SIG-M5 treated with dmso at 0.1 percent for 504 hours (cell line): ENCODE results near the gene BICD1.
"Not testable (repeated sequence)": the region's sequence is repeated elsewhere in the genome, so short reads cannot be mapped to it uniquely, and the experiment has no call there.

Source experiments
- DNase-seq: peaks from one replicate; lab custom pipeline; 2025; ENCODE audit not compliant: unreplicated experiment; lab: John Stamatoyannopoulos, UW

The BICD1 gene

DNA sequence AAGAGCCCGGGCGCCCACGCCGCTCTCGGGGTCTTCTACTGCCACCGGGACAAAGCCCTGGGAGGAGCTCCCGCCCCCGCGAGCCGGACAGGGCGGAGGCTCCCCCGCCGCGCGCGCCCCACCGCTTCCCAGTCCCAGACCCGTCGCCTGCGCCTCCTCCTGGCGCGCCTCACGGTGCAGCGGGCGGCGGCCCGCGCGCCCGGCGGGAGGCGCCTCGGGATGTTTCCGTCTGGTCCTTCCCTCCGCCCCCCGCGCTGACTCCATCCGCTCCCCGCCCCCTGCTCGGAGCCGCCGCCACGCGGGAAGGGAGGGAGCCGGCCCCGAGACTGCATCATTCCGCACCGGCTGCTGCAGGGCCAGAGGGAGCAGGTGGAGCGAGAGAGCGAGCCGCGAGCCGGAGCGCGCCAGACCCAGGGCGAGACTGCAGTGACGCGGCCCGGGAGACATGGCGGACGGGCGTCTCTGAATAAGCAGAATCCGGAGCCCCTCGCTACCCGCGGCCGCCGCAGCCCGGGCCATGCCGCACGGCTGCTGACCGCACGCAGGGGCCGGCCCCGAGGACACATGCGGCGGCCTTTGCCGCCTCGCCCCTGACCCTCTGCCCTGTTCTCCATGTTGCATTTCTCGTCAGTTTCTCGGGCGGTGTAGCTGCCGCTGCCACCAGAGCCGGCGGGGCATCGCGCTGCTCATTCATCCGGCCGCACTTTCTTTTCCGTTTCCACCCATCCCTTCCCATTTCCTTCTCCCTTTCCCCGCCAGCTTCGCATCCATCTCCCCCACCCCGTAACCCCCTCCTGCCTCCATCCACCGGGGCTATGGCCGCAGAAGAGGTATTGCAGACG, at the start of gene BICD1:
TSS of gene BICD1 (plus strand) at position 331 of the 842 bp plus-strand sequence. CDS start at position 816, 485 bp downstream.
- peak; percentile 82 for DNase-seq

DNA sequence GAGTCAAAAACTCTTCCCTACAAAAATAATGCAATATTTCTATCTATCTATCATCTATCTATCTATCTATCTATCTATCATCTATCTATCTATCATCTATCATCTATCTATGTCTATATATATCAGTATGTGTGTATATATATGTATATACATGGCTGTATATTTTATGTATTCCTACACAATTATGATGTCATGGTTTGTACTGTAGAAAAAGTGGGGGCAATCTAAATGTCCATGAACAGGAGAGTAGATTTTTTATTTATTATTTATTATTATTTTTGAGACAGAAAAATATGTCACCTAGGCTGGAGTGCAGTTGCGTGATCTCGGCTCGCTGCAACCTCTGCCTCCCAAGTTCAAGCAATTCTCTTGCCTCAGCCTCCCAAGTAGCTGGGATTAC, 45.6 kb upstream of the BICD1 start:
- DNase-seq, result no peak

DNA sequence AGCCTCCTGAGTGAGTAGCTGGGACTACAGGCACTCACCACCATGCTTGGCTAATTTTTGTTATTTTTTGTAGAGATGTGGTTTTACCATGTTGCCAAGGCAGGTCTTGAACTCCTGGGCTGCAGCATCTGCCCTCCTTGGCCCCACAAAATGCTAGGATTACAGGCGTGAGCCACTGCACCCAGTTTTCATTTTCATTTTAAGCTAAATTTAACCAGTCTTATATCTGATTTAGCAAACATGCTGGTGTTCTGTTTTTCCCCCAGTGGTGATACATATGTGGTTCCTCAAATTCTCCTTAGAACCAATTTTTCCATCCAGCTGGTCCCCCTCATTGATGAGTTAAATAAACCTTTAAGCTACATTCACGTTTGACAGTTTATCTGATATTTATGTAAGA, 43.8 kb upstream of the BICD1 start:
- peak; percentile 9 for DNase-seq

DNA sequence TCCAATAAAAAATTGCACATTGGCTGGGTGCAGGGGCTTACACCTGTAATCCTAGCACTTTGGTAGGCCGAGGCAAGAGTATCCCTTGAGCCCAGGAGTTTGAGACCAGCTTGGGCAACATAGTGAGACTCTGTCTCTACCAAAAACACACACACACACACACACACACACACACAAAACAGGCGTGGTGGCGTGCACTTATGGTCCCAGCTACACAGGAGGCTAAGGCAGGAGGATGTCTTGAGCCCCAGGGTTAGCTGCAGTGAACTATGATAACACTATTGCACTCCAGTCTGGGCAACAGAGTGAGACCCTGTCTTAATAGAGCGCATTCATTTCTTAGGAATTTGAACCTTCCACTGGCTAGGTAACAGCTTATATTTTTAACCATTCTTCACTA, 42.9 kb upstream of the BICD1 start:
- DNase-seq, result no peak

DNA sequence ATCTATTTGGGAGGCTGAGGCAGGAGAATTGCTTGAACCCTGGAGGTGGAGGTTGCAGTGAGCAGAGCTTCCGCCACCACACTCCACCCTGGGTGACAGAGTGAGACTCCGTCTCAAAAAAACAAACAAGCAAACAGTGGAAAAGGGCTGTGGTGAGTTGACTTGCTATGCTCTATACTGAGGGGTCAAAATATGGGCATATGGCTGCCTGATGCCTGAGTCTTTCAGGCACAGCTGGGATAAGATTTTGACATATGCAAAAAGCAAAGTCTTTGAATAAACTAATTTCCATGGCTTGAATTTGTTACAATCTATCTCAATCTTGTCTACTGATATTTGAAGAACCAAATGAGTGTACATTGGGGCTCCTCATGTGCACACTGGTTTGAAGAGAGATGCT, 40.4 kb upstream of the BICD1 start:
- no peak for DNase-seq

DNA sequence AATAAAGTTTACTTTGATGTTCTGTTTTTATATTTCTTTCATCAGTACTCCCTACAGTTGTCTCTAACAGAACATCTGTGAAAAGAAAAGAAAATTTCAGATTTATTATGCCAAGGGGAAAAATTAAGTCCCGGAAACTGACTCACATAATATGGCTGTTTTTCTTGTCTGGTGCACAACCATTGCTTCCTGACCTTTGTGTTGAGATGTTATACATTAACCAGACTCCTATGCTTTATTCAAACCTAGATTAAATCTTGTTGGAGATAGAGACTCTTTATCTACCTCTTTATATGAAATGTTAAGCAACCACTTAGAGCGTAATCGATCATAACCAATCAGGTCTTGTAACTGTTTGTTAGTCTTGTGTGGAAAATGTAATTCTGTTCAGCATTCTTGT, 37.6 kb upstream of the BICD1 start:
- no peak for DNase-seq

DNA sequence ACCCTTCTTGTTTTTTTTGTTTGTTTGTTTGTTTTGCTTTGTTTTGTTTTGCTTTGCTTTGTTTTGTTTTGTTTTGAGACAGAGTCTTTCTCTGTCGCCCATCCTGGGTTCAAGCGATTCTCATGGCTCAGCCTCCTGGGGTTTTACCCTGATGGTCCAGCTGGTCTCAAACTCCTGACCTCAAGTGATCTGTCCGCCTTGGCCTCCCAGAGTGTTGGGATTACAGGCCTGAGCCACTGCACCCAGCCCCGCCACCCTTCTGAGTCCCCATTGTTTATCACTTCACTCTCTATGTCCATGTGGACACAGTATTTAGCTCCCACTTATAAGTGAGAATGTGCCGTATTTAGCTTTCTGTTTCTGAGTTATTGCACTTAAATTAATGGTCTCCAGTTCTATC, 36.9 kb upstream of the BICD1 start:
- DNase-seq, result no peak

DNA sequence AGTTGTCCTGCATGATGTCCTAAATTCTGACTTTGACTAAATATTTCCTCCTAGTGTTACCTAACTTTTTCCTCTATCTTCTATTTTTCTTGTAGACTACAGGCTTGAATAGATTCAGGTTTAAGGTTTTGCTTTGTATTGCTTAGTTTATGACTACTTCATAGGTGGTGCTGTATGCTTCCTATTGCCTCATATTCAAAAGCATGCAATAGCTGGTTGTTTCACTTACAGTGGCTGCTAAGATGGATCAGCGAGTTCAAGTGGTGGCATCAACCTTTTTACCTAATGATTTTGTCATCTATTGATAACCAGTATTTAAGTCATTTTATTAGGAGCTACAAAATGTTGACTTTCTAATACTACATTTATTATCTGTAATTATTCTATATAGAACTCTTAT, 36.3 kb upstream of the BICD1 start:
- no peak for DNase-seq

DNA sequence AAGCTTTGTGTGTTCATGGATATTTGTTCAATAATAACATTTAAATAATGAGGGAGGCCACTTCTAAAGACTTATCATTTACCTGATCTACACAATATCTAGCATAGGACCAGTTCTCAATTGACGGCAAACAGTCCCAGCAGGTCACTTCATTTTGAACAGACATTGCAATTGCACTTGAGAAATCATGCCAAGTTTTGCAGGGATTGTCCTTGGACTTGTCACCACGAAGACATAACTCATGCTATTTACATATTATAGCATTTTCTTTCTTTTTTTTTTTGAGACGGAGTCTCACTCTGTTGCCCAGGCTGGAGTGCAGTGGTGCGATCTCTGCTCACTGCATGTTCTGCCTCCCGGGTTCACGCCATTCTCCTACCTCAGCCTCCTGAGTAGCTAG, 34.5 kb upstream of the BICD1 start:
- no peak for DNase-seq

DNA sequence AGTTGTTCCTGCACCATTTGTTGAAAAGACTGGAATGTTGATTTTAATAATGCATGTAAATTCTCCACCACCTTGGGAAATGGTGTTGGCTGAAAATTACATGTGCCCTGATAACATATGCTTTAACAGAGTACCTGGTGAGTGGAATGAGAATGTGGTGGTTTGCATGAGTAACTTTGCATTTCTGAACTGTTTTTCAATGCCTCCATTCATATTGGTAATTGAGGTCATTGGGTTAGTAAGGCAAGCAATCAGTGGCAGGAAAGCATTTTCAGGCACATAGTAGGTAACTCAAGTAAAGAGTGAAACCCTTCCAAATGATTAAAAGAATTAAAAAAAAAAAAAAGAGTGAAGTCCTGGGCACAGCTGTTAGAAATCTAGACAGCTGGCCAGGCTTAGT, 32.2 kb upstream of the BICD1 start:
- DNase-seq, result no peak

DNA sequence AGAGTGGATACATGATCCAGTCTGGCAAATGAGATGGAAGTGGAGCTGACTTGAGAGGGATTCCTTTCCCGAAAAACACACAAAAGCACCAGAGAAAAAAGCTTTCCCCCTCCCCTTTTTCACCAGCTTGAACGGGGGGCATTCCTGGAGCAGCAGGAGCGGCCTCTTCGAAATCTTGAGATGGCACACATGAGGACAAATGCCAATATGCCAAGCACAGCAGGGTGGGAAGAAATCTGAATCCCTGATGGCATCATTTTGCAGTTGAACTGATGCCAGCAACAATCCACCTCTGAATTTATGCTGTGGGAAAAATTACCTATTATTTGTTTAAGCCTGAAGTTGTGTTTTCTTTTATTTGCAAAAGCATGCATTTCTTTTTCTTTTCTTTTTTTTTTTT, 29.7 kb upstream of the BICD1 start:
- no peak for DNase-seq

DNA sequence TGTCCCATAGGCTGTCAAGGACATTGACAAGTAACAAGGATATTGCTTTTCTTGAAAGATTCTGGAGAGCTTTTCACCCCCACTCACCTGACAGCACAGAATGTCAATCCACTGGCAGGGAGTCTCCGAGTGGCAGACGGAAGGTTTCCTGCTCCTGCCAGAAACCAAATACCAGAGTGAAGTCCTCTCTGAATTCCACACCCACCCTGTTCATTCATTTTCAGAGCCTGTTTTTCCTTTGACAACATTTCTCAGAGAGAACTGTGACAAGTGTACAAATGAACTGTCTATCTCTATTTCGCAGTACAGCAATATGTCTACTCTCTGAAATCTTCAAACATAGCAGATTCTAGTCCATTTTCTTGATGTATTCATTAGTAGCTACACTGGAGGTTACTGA, 26.2 kb upstream of the BICD1 start:
- DNase-seq, result no peak

DNA sequence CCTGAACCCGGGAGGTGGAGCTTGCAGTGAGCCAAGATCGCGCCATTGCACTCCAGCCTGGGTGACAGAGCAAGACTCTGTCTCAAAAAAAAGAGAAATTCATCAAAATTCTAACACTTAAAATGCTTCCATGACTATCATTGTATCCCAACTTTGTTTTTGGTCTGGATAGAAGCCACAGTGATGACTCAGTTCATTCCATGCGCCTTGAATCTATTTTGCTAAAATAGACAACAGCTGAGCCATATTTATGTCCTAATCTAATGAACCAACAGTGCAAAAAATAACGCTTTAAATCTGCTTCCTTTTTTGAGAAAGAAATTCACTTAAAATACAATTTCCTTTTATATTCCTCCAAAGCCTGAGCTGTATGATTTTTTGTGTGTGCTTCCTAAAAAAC, 23.2 kb upstream of the BICD1 start:
- no peak for DNase-seq

DNA sequence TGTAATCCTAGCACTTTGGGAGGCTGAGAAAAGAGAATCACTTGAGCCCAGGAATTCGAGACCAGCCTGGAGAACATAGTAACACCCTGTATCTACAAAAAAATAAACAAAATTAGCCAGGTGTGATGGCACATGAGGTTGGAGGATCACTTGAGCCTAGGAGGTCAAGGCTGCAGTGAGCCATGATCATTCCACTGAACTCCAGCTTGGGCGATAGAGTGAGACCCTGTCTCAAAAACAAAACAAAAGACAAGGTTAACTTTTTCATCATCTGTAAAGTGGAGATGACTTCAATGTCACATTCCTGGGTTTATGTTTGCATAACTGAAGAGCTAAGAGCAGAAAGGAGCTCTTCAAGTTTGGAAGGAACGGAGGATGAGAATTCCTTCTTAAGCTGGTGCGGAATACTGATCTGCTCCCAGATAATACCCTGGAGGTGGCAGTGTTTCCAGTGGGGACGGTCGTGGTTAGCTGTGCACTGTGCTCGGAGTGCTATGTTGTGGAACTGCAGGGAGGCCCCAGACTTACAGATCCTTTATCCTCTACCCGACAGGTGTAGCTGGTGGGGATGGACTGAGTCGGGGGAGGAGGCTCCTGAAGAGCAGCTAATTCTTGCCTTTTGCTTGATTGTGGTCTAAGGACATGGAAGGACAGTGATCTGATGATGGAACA, 22.5 kb upstream of the BICD1 start:
- no peak for DNase-seq

DNA sequence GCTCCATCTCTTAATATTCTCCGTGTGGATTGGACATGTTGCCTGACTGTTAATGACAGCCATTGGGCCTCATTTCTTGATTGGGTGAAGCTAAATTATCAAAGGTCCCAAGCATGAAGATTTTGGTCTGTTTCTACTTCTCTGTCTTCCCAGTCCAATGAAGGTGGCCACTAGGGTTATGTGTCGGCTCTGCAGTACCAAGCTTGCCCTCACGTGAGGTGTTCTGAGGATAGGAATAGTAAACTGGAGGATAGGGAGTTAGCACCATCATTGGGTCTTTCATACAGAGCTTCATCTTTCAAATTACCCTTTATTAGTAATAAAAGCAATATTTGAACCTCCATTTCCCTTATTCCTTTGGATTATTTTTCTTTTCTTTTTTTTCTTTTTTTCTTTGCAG, 21.9 kb upstream of the BICD1 start:
- DNase-seq, result no peak

DNA sequence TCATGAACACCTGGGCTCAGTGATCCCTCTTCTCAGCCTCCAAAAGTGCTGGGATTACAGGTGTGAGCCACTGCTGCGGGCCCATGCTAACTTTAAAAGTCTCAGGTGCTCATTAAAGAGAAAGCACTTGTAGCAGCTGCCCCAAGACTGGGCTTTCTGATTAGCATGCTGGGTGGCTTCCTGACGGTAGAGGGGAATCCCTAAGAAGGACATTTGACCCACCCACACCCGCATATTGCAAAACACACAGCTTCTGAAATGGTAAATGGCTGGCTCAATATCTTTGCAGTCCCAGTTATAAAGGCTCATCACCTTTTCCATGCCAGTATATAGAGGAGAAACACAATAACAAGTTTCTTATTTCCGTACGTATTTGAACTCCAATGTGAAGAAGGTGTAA, 19.3 kb upstream of the BICD1 start:
- no peak for DNase-seq

DNA sequence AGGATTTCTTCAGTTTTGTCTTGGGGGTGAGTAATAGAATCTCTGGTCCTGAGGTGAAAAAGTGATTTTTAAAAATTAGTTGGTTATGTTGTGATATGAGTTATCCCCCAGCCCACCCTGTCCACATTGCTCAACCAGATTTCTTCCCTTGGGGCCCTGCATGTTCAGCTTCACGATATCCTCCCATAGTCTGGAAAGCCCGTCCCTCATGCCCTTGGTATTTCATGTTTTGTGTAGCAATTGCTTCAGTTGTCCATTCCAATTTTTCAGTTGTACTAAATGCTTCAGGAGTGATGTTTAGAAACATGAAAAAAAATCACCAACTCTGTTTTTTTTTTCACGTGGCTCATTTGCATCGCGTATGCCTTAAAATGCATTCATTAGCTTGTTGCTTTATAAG, 17.5 kb upstream of the BICD1 start:
- no peak for DNase-seq

DNA sequence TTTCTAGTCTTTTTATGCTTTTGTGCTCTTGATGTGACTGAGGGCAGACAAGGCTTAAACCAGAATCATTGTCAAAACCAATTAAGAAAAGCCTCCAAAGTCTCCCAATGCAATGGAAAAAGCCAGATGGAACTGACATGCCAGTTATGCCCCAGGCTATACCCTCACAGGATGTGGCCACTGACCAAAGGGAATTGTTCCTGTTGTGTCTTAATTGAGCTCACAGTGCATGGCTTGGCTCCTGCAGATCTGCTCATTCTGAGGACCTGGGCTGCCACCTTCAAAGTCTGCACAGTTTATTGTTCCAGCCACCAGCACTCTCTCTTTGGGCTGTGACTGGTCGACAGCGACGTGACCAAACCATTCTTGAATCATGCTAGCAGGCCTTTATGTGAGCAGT, 17.1 kb upstream of the BICD1 start:
- DNase-seq, result no peak

DNA sequence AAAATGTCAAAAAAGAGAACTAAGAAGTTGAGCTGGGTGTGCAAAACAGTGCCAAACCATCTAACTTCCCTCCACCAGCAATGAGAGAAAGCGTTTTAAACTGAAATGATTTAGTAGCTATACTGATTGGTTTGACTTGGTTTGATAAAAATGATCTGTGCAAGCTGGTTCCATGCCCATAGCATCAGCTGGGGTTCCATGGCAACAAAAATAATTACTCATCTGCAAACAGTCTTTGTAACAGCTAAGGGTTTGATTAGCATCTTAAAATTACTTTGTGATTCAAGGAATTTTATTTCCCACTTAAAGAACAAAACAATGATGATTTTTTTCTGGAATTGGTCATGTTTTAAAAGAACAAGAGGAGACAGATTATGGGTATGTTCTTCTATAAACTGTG, 15.0 kb upstream of the BICD1 start:
- DNase-seq, result no peak

DNA sequence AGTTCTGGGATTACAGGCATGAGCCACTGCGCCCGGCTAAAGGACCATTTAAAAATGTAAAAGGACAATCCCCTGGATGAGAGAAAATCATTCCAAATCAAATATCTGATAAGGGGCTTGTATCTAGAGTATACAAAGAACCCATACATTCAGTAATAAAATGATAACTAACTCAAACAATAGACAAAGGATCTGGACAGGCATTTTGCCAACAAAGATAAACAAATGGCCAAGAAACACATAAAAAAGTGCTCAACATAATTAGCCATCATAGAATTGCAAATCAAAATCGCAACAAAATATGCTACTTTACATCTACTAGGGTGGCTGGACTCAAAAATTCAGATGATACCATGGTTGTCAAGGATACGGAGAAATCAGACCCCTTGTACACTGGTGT, 8.5 kb upstream of the BICD1 start:
- no peak for DNase-seq

DNA sequence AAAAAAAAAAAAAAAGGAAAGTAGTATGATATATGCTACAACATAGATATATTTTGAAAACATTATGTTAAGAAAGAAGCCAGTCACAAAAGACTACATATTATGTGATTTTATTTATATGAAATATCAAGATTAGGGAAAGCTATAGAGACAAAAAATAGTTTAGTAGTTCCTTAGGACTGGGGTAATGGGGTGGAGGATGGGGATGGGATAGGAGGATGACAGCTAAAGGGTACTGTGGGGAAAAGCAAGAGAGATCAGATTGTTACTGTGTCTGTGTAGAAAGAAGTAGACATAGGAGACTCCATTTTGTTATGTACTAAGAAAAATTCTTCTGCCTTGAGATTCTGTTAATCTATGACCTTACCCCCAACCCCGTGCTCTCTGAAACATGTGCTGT, 7.4 kb upstream of the BICD1 start:
- DNase-seq, result not testable (repeated sequence)

DNA sequence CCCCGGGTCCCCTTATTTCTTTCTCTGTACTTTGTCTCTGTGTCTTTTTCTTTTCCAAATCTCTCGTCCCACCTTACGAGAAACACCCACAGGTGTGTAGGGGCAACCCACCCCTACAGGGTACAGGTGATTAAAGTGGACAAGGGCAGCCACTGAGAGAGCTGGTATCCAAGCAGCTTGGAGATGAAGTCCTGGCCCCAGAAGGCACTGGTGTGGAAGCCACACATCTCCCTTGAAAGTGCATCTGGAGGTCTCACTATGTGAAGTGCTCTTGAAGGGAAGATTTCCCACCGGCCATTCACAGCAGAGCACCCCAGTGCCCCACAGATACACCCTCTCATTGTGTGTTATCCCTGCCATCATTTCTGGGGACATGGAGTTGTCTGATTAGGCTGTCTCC, 6.3 kb upstream of the BICD1 start:
- no peak for DNase-seq

DNA sequence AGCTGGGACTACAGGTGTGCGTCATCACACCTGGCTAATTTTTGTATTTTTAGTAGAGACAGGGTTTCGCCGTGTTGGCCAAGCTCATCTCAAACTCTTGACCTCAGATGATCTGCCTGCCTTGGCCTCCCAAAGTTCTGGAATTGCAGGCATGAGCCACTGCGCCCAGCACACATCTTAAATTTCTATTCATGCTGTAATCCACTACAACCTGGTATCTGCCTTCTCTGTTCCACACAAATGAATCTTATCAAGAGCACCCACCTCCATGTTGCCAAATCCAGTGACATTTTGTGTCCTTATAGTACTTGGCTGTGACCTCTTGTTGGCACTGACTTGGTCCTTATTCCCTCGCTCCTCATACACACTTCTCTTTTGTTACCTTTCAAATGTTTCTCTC, 5.8 kb upstream of the BICD1 start:
- no peak for DNase-seq
